ENCODE results near the gene XAGE1B.
"Not testable (repeated sequence)": the region's sequence is repeated elsewhere in the genome, so short reads cannot be mapped to it uniquely, and the experiment has no call there.

Gene XAGE1B

DNA sequence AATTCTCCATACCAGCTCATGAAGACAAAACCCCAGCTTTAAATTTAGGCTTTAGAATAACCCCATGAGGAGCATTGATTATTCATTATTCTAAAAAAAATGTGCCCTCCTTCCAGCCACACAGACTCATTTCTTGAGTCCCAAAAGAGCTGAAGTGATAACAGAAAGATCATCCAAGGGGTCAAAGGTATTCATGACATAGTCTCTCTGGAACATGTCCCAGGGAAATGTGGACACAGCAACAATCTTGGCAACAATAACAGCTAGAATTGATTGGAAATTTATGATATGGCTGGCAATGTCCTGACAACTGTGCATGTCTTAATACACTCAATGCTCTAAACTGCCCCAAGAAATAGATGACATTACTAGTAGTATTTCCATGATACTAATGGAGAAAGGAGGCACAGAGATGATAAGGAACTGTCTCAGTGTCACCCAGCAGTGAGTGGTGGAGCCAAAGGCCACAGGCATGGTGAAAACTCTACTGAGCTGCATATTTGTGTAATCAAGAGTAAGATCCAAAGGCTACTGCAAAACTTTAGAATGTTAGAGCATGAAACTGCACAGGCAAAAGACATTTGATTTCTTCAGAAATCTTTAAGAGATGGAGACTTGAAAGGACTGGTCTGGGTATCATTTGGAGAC is 37.3 kb upstream of the XAGE1B start:
- H3K9ac ChIP-seq (ENCODE audit: low read depth, low read length) = no peak overlapping the region
- no peaks in the 10 kb centered on the region for H3K36me3 ChIP-seq (ENCODE audit: insufficient read depth, low read length)
- no peak overlapping the region for H3K4me3 ChIP-seq (ENCODE audit: low read depth in 1 of 2, low read length in 2 of 2)
- H3K79me2 ChIP-seq (ENCODE audit: insufficient read depth, low read length) = no peaks in the 10 kb centered on the region
- TF ChIP-seq, protein P1, sequence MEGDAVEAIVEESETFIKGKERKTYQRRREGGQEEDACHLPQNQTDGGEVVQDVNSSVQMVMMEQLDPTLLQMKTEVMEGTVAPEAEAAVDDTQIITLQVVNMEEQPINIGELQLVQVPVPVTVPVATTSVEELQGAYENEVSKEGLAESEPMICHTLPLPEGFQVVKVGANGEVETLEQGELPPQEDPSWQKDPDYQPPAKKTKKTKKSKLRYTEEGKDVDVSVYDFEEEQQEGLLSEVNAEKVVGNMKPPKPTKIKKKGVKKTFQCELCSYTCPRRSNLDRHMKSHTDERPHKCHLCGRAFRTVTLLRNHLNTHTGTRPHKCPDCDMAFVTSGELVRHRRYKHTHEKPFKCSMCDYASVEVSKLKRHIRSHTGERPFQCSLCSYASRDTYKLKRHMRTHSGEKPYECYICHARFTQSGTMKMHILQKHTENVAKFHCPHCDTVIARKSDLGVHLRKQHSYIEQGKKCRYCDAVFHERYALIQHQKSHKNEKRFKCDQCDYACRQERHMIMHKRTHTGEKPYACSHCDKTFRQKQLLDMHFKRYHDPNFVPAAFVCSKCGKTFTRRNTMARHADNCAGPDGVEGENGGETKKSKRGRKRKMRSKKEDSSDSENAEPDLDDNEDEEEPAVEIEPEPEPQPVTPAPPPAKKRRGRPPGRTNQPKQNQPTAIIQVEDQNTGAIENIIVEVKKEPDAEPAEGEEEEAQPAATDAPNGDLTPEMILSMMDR (IDR thresholded peaks at IDR 0.05; ENCODE audit: borderline replicate concordance, extremely low read depth, low read length, poor library complexity, severe bottlenecking) = no peak
- TF ChIP-seq EZH2 (IDR thresholded peaks at IDR 0.05; ENCODE audit: borderline replicate concordance, low read depth, low read length, severe bottlenecking) = no peak
- H3K27ac ChIP-seq (ENCODE audit: low read length) = no peak overlapping the region
- no peak for DNase-seq
- no peaks in the 10 kb centered on the region for H3K9me3 ChIP-seq (ENCODE audit: insufficient read depth, low read length, severe bottlenecking)
- H3K4me1 ChIP-seq (ENCODE audit: insufficient read depth, low read length) = no peaks in the 10 kb centered on the region
- H3K27me3 ChIP-seq (ENCODE audit: insufficient read depth, low read length, poor library complexity) = no peaks in the 10 kb centered on the region
- no peaks in the 10 kb centered on the region for H4K20me1 ChIP-seq (ENCODE audit: insufficient read depth, low read length)
- no peak overlapping the region for H3K4me2 ChIP-seq (ENCODE audit: insufficient read depth, low read length)
- no peak for ATAC-seq (ENCODE audit: insufficient read depth, low read depth)
- H2AFZ ChIP-seq (ENCODE audit: low read depth, low read length) = no peak overlapping the region

DNA sequence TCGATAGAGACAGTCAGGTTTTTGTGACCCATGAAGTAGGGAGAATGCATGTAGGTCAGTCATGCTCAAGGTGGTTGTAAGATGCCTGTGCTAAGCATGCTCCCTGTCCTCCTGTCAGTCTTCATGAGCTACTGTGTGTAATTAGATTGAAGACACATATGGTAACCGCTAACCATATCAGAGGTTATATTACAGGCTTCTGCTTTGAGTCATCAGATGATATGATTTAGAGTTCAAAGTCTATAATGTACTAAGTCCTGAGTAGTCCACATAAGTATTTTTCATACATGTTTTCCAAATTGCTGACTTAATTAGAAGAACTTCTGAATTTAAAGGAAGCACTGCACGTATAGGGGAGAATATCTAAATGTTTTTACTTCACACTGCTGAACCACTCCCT is 31.9 kb upstream of the XAGE1B start:
- not testable (repeated sequence) for H3K27ac ChIP-seq (ENCODE audit: low read length); H3K4me2 ChIP-seq (ENCODE audit: insufficient read depth, low read length); H3K27me3 ChIP-seq (ENCODE audit: insufficient read depth, low read length, poor library complexity); H3K79me2 ChIP-seq (ENCODE audit: insufficient read depth, low read length); H4K20me1 ChIP-seq (ENCODE audit: insufficient read depth, low read length); H3K9me3 ChIP-seq (ENCODE audit: insufficient read depth, low read length, severe bottlenecking); H3K9ac ChIP-seq (ENCODE audit: low read depth, low read length); H3K36me3 ChIP-seq (ENCODE audit: insufficient read depth, low read length); ATAC-seq (ENCODE audit: insufficient read depth, low read depth); DNase-seq; H3K4me1 ChIP-seq (ENCODE audit: insufficient read depth, low read length); H3K4me3 ChIP-seq (ENCODE audit: low read depth in 1 of 2, low read length in 2 of 2); H2AFZ ChIP-seq (ENCODE audit: low read depth, low read length)

DNA sequence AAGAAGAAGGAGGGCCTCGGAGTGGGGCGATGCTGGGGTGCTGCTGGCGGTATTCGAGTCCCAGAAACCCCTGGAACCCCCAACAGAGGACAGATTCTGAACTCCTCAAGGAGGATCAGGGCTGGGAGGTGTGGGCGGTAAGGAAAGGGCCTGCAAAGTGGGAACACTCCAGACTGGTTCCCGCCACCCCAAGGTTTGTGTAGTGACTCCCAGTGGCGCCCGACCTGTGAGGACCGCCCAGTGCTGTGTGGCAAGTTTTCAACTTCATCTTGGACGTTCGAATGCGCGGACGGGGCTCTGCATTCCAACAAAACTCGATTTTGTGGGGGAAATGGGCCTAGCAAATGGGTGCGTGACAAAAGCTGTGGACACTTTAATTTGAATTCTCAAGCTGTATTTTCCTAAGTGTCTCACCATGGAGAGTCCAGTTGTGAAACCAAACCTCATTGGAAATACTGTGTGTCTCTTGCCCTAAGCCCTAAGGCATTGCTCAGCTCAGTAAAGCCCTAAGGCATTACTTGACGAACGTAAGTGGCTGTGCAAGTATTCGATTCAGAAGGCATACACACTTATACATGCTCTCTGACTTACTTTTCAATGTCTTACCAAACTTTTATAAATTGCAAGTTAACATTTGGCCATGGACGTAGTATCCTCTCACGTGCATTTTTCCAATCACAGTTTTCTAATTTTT is 27.4 kb upstream of the XAGE1B start:
- Histone ChIP-seq H3K36me3 (ENCODE audit: insufficient read depth, low read length) (no peaks in the 10 kb centered on the region), H2AFZ (ENCODE audit: low read depth, low read length) (no peak overlapping the region), H3K4me2 (ENCODE audit: insufficient read depth, low read length) (no peak overlapping the region), H3K9me3 (ENCODE audit: insufficient read depth, low read length, severe bottlenecking) (no peaks in the 10 kb centered on the region), H3K27ac (ENCODE audit: low read length) (no peak overlapping the region), H3K4me3 (ENCODE audit: low read depth in 1 of 2, low read length in 2 of 2) (no peak overlapping the region), H3K79me2 (ENCODE audit: insufficient read depth, low read length) (no peaks in the 10 kb centered on the region), H4K20me1 (ENCODE audit: insufficient read depth, low read length) (no peaks in the 10 kb centered on the region), H3K4me1 (ENCODE audit: insufficient read depth, low read length) (no peaks in the 10 kb centered on the region), H3K27me3 (ENCODE audit: insufficient read depth, low read length, poor library complexity) (no peaks in the 10 kb centered on the region), H3K9ac (ENCODE audit: low read depth, low read length) (no peak overlapping the region)
- TF ChIP-seq, protein P1 (IDR thresholded peaks at IDR 0.05; ENCODE audit: borderline replicate concordance, extremely low read depth, low read length, poor library complexity, severe bottlenecking) = no peak
- TF ChIP-seq EZH2 (IDR thresholded peaks at IDR 0.05; ENCODE audit: borderline replicate concordance, low read depth, low read length, severe bottlenecking) = no peak
- no peak for DNase-seq
- no peak for ATAC-seq (ENCODE audit: insufficient read depth, low read depth)

DNA sequence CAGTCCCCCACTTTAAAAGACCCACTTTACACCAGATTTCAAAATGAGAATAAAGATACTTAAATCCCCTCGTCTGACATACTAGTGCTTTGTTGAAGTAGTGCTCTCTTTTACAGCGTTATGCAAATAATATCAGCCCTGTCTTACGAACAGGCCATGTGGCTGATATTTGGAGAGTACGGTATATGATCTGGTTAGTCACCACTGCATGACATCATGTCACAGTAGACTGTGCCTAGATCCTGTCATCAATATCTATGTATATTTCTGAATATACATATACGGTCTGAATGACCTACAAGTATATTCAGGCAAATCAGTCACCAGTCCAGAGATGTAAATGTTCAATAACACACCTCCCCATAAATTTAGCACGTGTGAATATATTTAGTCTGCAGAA is 25.4 kb upstream of the XAGE1B start:
- Histone ChIP-seq H3K36me3 (ENCODE audit: insufficient read depth, low read length) (no peaks in the 10 kb centered on the region), H3K9me3 (ENCODE audit: insufficient read depth, low read length, severe bottlenecking) (no peaks in the 10 kb centered on the region), H3K79me2 (ENCODE audit: insufficient read depth, low read length) (no peaks in the 10 kb centered on the region), H3K4me2 (ENCODE audit: insufficient read depth, low read length) (no peak overlapping the region), H3K4me3 (ENCODE audit: low read depth in 1 of 2, low read length in 2 of 2) (no peak overlapping the region), H3K27ac (ENCODE audit: low read length) (no peak overlapping the region), H3K4me1 (ENCODE audit: insufficient read depth, low read length) (no peaks in the 10 kb centered on the region), H3K9ac (ENCODE audit: low read depth, low read length) (no peak overlapping the region), H4K20me1 (ENCODE audit: insufficient read depth, low read length) (no peaks in the 10 kb centered on the region), H2AFZ (ENCODE audit: low read depth, low read length) (no peak overlapping the region), H3K27me3 (ENCODE audit: insufficient read depth, low read length, poor library complexity) (no peaks in the 10 kb centered on the region)
- TF ChIP-seq EZH2 (IDR thresholded peaks at IDR 0.05; ENCODE audit: borderline replicate concordance, low read depth, low read length, severe bottlenecking) = no peak
- TF ChIP-seq, protein P1 (IDR thresholded peaks at IDR 0.05; ENCODE audit: borderline replicate concordance, extremely low read depth, low read length, poor library complexity, severe bottlenecking) = no peak
- ATAC-seq (ENCODE audit: insufficient read depth, low read depth) (no peak), DNase-seq (no peak)

DNA sequence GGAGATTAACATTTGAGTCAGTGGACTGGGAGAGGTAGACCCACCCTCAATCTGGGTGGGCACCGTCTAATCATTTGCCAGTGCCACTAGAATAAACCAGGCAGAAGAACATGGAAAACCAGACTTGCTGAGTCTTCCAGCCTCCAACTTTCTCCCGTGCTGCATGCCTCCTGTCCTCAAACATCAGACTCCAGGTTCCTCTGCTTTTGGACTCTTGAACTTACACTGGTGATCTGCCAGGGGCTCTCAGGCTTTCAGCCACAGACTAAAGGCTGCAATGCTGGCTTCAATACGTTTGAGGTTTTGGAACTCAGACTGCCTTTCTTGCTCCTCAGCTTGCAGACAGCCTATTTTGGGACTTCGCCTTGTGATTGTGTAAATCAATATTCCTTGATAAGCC is 24.2 kb upstream of the XAGE1B start:
- H3K36me3 ChIP-seq (ENCODE audit: insufficient read depth, low read length); H3K4me1 ChIP-seq (ENCODE audit: insufficient read depth, low read length); H3K27me3 ChIP-seq (ENCODE audit: insufficient read depth, low read length, poor library complexity); H3K4me3 ChIP-seq (ENCODE audit: low read depth in 1 of 2, low read length in 2 of 2); H3K9me3 ChIP-seq (ENCODE audit: insufficient read depth, low read length, severe bottlenecking); H3K9ac ChIP-seq (ENCODE audit: low read depth, low read length); DNase-seq; H3K4me2 ChIP-seq (ENCODE audit: insufficient read depth, low read length); H4K20me1 ChIP-seq (ENCODE audit: insufficient read depth, low read length); ATAC-seq (ENCODE audit: insufficient read depth, low read depth); H3K27ac ChIP-seq (ENCODE audit: low read length); H3K79me2 ChIP-seq (ENCODE audit: insufficient read depth, low read length); H2AFZ ChIP-seq (ENCODE audit: low read depth, low read length): not testable (repeated sequence)
